HG03442 (cell line): ENCODE data around the gene LRRC38.

Source experiments
- ATAC-seq: cut with Tn5 transposase; IDR thresholded peaks from one replicate; pipeline ENCODE4 v1.9.1; 2021; ENCODE audit warnings: mild to moderate bottlenecking, moderate library complexity; ENCODE audit not compliant: unreplicated experiment

LRRC38 gene

GRCh38 chr1:13517193-13517812 lies 3.5 kb upstream of the LRRC38 start:
- ATAC-seq = no peak

- no peak for ATAC-seq
Measured at GRCh38 chr1:13516606-13517005, 2.8 kb upstream of the LRRC38 start.

DNA sequence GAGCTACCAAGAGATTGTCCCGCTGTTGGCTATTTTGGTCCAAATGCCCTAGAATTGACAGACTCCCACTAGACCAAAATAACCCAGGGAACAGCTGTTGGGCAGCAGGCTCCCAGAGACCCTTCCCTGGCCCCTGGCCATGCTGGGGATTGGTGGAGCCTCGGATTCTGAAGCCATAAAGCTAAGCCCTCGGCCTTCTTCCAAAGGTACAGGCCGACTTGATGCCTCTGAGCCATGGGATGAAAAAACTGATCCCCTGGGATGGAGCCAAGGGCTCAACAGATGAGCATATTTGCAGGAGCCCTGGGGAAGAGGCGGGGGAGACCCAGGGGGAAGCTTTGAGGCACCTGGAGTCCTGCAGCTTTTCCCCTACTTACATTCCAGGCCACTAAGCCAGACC lies 1.0 kb upstream of the LRRC38 start:
- ATAC-seq = no peak

DNA sequence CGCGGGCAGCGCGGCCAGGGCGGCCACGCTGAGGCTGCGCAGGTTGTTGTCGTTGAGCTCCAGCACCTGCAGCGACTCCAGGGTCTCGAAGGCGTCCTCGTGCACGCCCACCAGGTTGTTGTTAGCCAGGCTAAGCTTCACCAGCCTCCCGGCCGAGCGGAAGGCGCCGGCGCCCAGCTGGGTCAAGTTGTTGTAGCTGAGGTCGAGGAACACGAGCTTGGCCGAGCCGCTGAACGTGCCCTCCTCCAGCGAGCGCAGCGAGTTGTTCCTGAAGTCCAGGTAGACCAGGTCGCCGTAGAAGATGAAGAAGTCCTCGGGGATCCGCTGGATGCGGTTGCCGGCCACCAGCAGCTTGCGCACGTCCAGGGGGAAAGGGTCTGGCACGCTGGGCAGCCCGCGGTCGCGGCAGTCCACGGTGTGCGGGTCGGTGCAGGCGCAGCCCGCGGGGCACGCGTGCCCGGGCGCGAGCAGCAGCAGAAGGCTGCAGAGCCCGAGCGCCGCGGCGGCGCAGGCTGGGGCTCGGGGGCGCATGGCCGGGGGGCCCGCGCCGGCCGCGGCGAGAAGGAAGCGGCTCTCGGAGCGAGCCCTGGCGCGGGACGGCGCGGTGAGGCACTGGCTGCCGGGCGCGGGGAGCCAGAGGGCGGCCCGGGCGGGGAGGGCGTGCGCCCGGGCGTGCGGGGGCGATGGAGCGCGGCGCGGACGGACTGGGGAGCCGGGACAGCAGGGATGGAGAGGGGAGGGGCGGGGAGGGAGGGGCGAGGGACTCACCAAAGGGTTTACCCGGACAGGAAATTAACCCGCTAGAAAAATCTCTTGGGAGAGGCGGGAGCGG lies 524 bp downstream of the LRRC38 start:
- ATAC-seq = no peak

DNA sequence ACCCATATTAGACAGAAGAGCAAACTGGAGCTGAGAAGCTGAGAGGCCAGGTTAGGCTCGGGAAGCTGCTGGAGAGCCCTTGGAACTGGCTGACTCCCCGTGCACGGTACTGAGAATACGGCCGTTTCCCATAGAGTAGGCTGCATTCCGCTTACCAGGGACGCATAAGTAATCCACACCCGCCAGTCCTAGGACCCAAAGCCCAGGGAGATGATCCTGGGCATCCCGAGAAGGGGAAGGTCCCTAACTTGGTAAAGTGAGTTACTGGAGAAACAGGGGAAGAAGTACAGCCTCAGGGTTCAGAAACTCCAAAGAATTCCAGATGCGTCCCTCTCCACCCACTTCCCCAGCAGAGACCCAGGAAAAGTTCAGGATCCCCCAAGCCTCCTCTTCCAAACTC lies 1.3 kb downstream of the LRRC38 start:
- no peak for ATAC-seq

GRCh38 chr1:13510499-13510898 lies 3.3 kb downstream of the LRRC38 start:
- ATAC-seq = no peak

DNA sequence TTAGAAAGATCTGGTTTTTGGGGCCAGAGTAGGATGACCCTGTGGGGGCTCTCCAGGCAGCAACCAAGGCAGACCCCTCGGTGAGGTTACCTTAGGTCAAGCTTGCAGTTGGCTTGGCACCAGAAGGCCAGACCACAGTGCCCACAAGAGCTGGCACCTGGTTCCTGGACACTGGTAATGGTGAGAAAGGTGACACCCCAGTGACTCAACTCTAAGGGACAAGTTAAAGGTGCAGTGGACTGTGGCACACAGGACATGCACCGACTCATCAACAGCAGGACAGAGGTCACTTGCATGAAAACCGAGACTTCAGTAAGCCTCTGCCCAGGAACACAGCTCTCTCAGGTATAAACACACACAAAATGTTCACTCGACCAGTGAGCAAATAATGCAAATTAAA lies 6.7 kb downstream of the LRRC38 start:
- ATAC-seq = no peak

- no peak for ATAC-seq
Measured at GRCh38 chr1:13505020-13505419, 8.8 kb downstream of the LRRC38 start.

DNA sequence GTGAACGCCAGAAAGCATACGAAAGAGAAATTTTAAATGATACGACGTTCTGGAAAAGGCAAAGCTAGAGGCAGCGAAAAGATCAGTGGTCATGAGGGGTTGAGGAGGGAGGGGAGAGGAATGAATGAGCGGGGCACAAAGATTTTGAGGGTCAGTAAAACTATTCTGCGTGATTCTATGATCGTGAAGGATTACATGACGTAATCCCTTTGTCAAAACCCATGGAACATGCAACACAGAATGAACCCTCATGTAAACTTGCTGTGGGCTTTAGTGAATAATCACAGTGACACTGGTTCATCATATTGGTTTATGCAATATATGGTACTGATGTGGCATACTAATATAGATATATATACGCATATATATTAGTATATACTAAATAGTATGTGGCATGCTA lies 13.0 kb downstream of the LRRC38 start:
- ATAC-seq = no peak

- no peak for ATAC-seq
Measured at GRCh38 chr1:13499422-13499821, 14.4 kb downstream of the LRRC38 start.

DNA sequence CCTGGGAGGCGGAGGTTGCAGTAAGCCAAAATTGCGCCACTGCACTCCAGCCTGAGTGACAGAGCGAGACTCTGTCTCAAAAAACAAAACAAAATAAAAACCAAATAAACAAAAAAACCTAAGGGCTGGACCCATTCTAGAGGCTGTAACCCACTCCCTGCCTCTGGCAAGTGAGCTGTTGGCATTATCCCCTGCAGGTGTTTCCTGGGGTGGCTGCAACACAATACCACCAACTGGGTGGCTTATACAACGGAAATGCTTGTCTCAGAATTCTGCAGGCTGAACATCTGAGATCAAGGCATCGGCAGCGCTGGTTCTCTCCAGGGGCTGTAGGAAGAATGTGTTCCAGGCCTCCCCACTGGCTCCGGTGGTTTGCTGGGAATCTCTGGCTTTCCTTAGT lies 15.2 kb downstream of the LRRC38 start:
- no peak for ATAC-seq

DNA sequence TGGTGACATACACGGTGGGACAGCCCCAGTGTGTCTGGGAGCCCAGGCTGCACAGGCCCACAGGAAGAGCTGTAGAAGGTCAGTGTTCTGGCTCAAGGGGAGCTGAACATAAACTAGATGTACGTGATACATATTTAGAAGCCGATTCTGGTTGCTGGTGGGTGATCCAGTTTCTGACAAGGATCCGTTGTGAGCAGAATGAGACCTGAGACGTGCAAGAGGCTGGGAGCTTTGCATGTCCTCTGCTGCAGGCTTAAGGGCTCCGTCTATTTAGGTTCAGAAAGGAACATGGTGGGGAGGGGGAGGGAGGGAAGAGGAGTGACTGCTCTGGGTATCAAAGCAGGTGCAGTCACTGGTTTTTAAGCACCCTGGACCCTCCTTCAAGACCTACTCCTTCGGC lies 18.6 kb downstream of the LRRC38 start:
- no peak for ATAC-seq

GRCh38 chr1:13494712-13495111 lies 19.1 kb downstream of the LRRC38 start:
- ATAC-seq = no peak

DNA sequence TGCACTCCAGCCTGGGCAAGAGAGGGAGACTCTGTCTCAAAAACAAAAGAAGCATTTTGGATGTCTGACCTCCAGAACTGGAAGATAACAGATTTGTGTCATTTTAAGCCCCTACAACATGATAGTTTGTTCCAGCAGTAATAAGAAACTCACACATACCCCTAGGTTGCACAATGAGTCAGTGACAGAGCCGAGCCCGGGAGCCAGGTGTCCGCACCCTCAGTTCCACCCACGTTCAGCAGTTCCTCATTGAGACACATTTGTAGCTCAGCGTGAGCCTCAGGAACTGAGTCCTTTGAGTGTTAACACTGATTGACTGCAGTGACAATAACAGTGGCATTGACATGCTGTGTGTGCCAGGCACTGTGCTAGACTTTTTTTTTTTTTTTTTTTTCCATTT lies 19.8 kb downstream of the LRRC38 start:
- peak; percentile 72 for ATAC-seq

GRCh38 chr1:13492711-13493110 lies 21.1 kb downstream of the LRRC38 start:
- ATAC-seq = no peak

DNA sequence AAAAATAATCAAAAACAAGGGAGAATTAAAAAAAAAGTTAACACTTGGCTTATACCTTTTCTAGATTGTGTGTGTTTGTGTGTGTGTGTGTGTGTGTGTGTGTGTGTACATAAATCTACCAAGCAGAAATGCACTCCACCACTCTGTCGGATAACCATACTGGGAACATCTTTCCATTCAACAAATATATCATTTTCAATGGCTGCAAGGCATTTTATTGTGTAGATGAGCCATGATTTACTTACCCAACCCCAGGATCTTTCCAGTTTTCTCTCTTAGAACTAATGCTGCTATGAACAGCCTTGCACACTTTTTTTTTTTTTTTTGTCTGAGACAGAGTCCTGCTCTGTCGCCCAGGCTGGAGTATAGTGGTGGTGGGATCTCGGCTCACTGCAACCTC lies 25.8 kb downstream of the LRRC38 start:
- no peak for ATAC-seq

GRCh38 chr1:13487143-13487868 lies 26.5 kb downstream of the LRRC38 start:
- ATAC-seq = no peak

- ATAC-seq = no peak
Measured at GRCh38 chr1:13483946-13484345, 29.9 kb downstream of the LRRC38 start.

- ATAC-seq = no peak
Measured at GRCh38 chr1:13482600-13482999, 31.2 kb downstream of the LRRC38 start.

DNA sequence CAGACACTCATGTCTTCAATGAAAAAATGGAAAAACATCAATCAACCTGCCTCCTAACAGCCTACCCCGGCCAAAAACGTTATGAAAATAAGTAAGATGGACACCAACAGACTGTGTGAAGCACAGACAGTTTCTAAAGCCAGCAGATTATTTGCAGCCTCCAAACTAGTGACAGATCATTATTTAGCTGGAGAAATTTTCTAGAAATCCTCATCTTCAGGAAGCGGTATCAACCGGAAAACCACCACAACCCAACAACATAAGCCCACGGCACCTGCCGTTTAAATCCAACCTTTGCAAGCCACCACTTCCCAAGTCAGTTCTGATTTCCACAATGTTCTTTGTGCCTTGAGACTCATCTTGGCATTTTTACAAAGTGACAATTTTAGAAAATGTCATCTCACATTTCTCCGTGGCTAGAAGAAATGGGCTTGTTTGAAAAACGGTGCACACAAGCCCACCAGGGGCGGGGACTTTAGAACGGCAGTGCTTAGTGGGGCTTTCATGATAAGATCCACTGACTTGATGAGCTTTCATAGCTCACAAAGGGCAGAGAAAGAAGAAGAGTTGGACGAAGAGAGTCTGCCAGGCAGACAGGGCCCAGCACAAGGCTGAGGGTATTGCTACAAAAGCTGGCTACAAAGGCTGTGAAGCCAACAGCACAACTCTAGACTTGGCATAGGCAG lies 34.5 kb downstream of the LRRC38 start:
- no peak for ATAC-seq

DNA sequence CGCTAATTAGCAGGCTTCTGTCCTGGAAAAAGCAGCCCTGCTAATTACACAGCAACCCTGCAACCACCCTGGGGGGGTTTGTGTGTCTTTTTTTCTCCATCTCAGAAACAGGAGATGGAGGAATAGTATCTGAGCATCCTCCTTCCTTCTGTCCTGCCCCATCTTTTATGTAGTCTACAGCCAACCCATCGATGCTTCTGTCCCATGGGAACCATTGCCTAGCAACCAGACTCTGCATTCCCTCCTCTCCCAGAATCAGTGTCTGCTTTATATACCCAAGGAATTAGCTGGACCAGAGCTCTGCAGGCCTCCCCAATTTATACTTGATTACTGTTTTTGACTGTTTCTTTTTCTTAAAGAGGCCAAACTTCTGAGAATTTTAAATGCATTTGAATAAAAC lies 35.1 kb downstream of the LRRC38 start:
- ATAC-seq = no peak
